HG02642 (cell line): ENCODE results near the gene MAP2K6.

Experiments
- ATAC-seq: cut with Tn5 transposase; IDR thresholded peaks from one replicate; pipeline ENCODE4 v1.9.1; 2021; ENCODE audit warnings: mild to moderate bottlenecking; ENCODE audit not compliant: unreplicated experiment, poor library complexity

The MAP2K6 gene

GRCh38 chr17:69597898-69598692 lies 183.6 kb downstream of the MAP2K6 start:
- no peak for ATAC-seq

GRCh38 chr17:69602972-69603371 lies 188.5 kb downstream of the MAP2K6 start:
- no peak for ATAC-seq
